Activated CD4-positive, alpha-beta memory T cell treated with anti-CD3 and anti-CD28 coated beads for 36 hours (primary cell): ENCODE data around the gene RBMS2. TPM values are rescaled to one million over a fixed set of nuclear protein-coding genes. Genes with fewer than 3 reads are reported as not detected.

ENCODE experiments used
- CTCF ChIA-PET: fragments of 350-600 bp; sonication (Branson Sonifier 250); formaldehyde crosslinking; loops from one replicate; lab custom pipeline; 2021; ENCODE audit warnings: antibody characterized with exemption, inconsistent platforms; lab: Charles Lee
- POLR2A ChIA-PET: fragments of 350-600 bp; sonication (Branson Sonifier 250); formaldehyde crosslinking; loops from one replicate; lab custom pipeline; 2021; ENCODE audit warnings: antibody characterized with exemption; lab: Charles Lee
- DNase-seq: peaks from one replicate; pipeline ENCODE4 v3.0.0-alpha.2; 2020
- H3K27ac Mint-ChIP-seq: one replicate; pipeline ENCODE4 v1.8.0; 2021; ENCODE audit warnings: mixed read lengths
- H3K27me3 Mint-ChIP-seq: one replicate; pipeline ENCODE4 v1.8.0; 2021; ENCODE audit warnings: mixed read lengths
- H3K36me3 Mint-ChIP-seq: one replicate; pipeline ENCODE4 v1.8.0; 2021; ENCODE audit warnings: mixed read lengths
- H3K4me1 Mint-ChIP-seq: one replicate; pipeline ENCODE4 v1.8.0; 2021; ENCODE audit warnings: low read depth, mixed read lengths
- H3K4me3 Mint-ChIP-seq: one replicate; pipeline ENCODE4 v1.8.0; 2021; ENCODE audit warnings: mild to moderate bottlenecking, mixed read lengths
- H3K9me3 Mint-ChIP-seq: one replicate; pipeline ENCODE4 v1.8.0; 2021; ENCODE audit warnings: mixed read lengths
- intact Hi-C: fragments of 100-400 bp; cut with micrococcal nuclease; formaldehyde crosslinking; loops from one replicate; pipeline ENCODE4 v1.15.1; 2023
- total RNA-seq, 2 experiments: library from RNA; stranded (reverse); gene quantifications; one replicate each; pipeline ENCODE4 v1.2.3, GENCODE V29; 2021

RBMS2 gene
- total RNA-seq, 2 experiments from 2014 or later = 2.2 to 2.9 TPM

- Mint-ChIP-seq H3K4me1 (peaks cover 68% of the 10 kb centered on the region), H3K4me3 (peak overlapping the region; percentile 82), H3K27me3 (no peaks in the 10 kb centered on the region), H3K36me3 (peaks cover 18% of the 10 kb centered on the region), H3K27ac (peak overlapping the region; percentile 67), H3K9me3 (no peaks in the 10 kb centered on the region)
- ChIA-PET POLR2A (interaction anchor here (0.7 kb wide), 1 partner anchor 55 kb away, joined by 3 read pairs; the partner anchor contains the start of gene PTGES3), CTCF (no interaction called here)
- DNase-seq = no peak
- intact Hi-C loops = loop anchor here (5.0 to 10.0 kb wide), 3 partner anchors 316 to 588 kb away; partner anchors contain the start of genes CNPY2, RPL41, RPS26 and ZC3H10
These were observed 111.3 kb downstream of the RBMS2 start for GRCh38 chr12:56632701-56633467.

- ChIA-PET CTCF (interaction anchor here (0.7 kb wide), 1 partner anchor 530 kb away, joined by 5 read pairs; no protein-coding TSS in a partner anchor), POLR2A (interaction anchor here (0.5 to 3.8 kb wide), 3 partner anchors 12 to 52 kb away, joined by 3 to 59 read pairs (median 7); partner anchors contain the start of genes ATP5F1B and PTGES3)
- Mint-ChIP-seq H3K4me1 (peaks cover 62% of the 10 kb centered on the region), H3K27ac (peak overlapping the region; percentile 84), H3K4me3 (peak overlapping the region; percentile 82), H3K27me3 (no peaks in the 10 kb centered on the region), H3K9me3 (no peaks in the 10 kb centered on the region), H3K36me3 (peaks cover 22% of the 10 kb centered on the region)
- DNase-seq = no peak
- intact Hi-C loops = loop anchor here (5.0 to 10.0 kb wide), 3 partner anchors 316 to 589 kb away; partner anchors contain the start of genes CNPY2, RPL41, RPS26 and ZC3H10
These were observed 112.0 kb downstream of the RBMS2 start for GRCh38 chr12:56633468-56634241.

GRCh38 chr12:56634242-56634836, 112.7 kb downstream of the RBMS2 start:
- Mint-ChIP-seq H3K27me3 (no peaks in the 10 kb centered on the region), H3K36me3 (peaks cover 25% of the 10 kb centered on the region), H3K4me3 (peak overlapping the region; percentile 82), H3K27ac (peak overlapping the region; percentile 84), H3K9me3 (no peaks in the 10 kb centered on the region), H3K4me1 (peaks cover 60% of the 10 kb centered on the region)
- ChIA-PET POLR2A (interaction anchor here (0.5 to 3.8 kb wide), 3 partner anchors 11 to 51 kb away, joined by 3 to 59 read pairs (median 7); partner anchors contain the start of genes ATP5F1B and PTGES3), CTCF (interaction anchor here (0.7 to 3.2 kb wide), 4 partner anchors 11 to 531 kb away, joined by 5 to 39 read pairs (median 20); partner anchors contain the start of gene ATP5F1B)
- DNase-seq = peak; percentile 50
- intact Hi-C loops = loop anchor here (5.0 to 10.0 kb wide), 3 partner anchors 317 to 590 kb away; partner anchors contain the start of genes CNPY2, RPL41, RPS26 and ZC3H10

GRCh38 chr12:56634837-56635791, 113.5 kb downstream of the RBMS2 start:
- H3K4me3 Mint-ChIP-seq = peak overlapping the region; percentile 82
- intact Hi-C loops = loop anchor here (5.0 to 10.0 kb wide), 6 partner anchors 33 to 590 kb away; partner anchors contain the start of genes APOF, CNPY2, NAB2 and RPL41
- DNase-seq = peak; percentile 81
- H3K36me3 Mint-ChIP-seq = peaks cover 28% of the 10 kb centered on the region
- no peaks in the 10 kb centered on the region for H3K27me3 Mint-ChIP-seq
- no peaks in the 10 kb centered on the region for H3K9me3 Mint-ChIP-seq
- peaks cover 60% of the 10 kb centered on the region for H3K4me1 Mint-ChIP-seq
- CTCF ChIA-PET = interaction anchor here (0.6 to 3.2 kb wide), 12 partner anchors 9 to 517 kb away, joined by 3 to 39 read pairs (median 17); partner anchors contain the start of genes ATP5F1B, PTGES3 and ZC3H10
- H3K27ac Mint-ChIP-seq = peak overlapping the region; percentile 86
- POLR2A ChIA-PET = interaction anchor here (1.1 to 3.8 kb wide), 6 partner anchors 10 to 275 kb away, joined by 3 to 59 read pairs (median 10); partner anchors contain the start of genes ATP5F1B, NACA, PTGES3 and STAT2

GRCh38 chr12:56635806-56636674, 114.4 kb downstream of the RBMS2 start:
- ChIA-PET CTCF (interaction anchor here (0.6 to 3.2 kb wide), 29 partner anchors 8 to 532 kb away, joined by 3 to 39 read pairs (median 5); partner anchors contain the start of genes ATP5F1B, NACA, PA2G4 and PRIM1), POLR2A (interaction anchor here (0.6 to 3.8 kb wide), 14 partner anchors 8 to 476 kb away, joined by 3 to 59 read pairs (median 4); partner anchors contain the start of genes ATP5F1B, NACA, PTGES3 and STAT2)
- intact Hi-C loops = loop anchor here (1.0 to 10.0 kb wide), 10 partner anchors 8 to 591 kb away; partner anchors contain the start of genes APOF, NAB2, NACA and PTGES3
- Mint-ChIP-seq H3K4me3 (peak overlapping the region; percentile 82), H3K27me3 (no peaks in the 10 kb centered on the region), H3K4me1 (peaks cover 54% of the 10 kb centered on the region), H3K9me3 (no peaks in the 10 kb centered on the region), H3K36me3 (peaks cover 31% of the 10 kb centered on the region), H3K27ac (peak overlapping the region; percentile 86)
- DNase-seq = peak; percentile 95

- ChIA-PET POLR2A (interaction anchor here (0.6 to 3.8 kb wide), 15 partner anchors 8 to 475 kb away, joined by 3 to 59 read pairs (median 4); partner anchors contain the start of genes ATP5F1B, NACA, PTGES3 and STAT2), CTCF (interaction anchor here (0.6 to 3.2 kb wide), 30 partner anchors 9 to 533 kb away, joined by 3 to 39 read pairs (median 5); partner anchors contain the start of genes ATP5F1B, NACA, PA2G4 and PRIM1)
- peaks cover 45% of the 10 kb centered on the region for H3K4me1 Mint-ChIP-seq
- H3K9me3 Mint-ChIP-seq = no peaks in the 10 kb centered on the region
- peak; percentile 96 for DNase-seq
- peaks cover 36% of the 10 kb centered on the region for H3K36me3 Mint-ChIP-seq
- H3K27ac Mint-ChIP-seq = peak overlapping the region; percentile 86
- intact Hi-C loops = loop anchor here (1.0 to 10.0 kb wide), 10 partner anchors 9 to 592 kb away; partner anchors contain the start of genes APOF, NAB2, NACA and PTGES3
- H3K27me3 Mint-ChIP-seq = no peaks in the 10 kb centered on the region
- peak overlapping the region; percentile 82 for H3K4me3 Mint-ChIP-seq
These were observed 115.3 kb downstream of the RBMS2 start for GRCh38 chr12:56636675-56637540.

- peak overlapping the region; percentile 86 for H3K27ac Mint-ChIP-seq
- intact Hi-C loops = loop anchor here (2.0 to 10.0 kb wide), 7 partner anchors 35 to 593 kb away; partner anchors contain the start of genes APOF, NAB2, NACA and PTGES3
- peaks cover 43% of the 10 kb centered on the region for H3K4me1 Mint-ChIP-seq
- DNase-seq = no peak
- H3K9me3 Mint-ChIP-seq = no peaks in the 10 kb centered on the region
- H3K4me3 Mint-ChIP-seq = no peak overlapping the region
- ChIA-PET CTCF (no interaction called here), POLR2A (interaction anchor here (0.7 to 1.6 kb wide), 2 partner anchors 9 to 69 kb away, joined by 4 to 7 read pairs; no protein-coding TSS in a partner anchor)
- no peaks in the 10 kb centered on the region for H3K27me3 Mint-ChIP-seq
- peaks cover 43% of the 10 kb centered on the region for H3K36me3 Mint-ChIP-seq
These were observed 116.0 kb downstream of the RBMS2 start for GRCh38 chr12:56637621-56638020.

GRCh38 chr12:56641219-56641618, 119.6 kb downstream of the RBMS2 start:
- Mint-ChIP-seq H3K4me1 (peaks cover 48% of the 10 kb centered on the region), H3K27ac (peak overlapping the region; percentile 13), H3K9me3 (no peaks in the 10 kb centered on the region), H3K36me3 (peaks cover 73% of the 10 kb centered on the region), H3K4me3 (no peak overlapping the region), H3K27me3 (no peaks in the 10 kb centered on the region)
- ChIA-PET CTCF (interaction anchor here (0.7 kb wide), 1 partner anchor 27 kb away, joined by 3 read pairs; no protein-coding TSS in a partner anchor), POLR2A (no interaction called here)
- intact Hi-C loops = no loop called here
- no peak for DNase-seq
